Neural progenitor cell (in vitro differentiated cells): ENCODE measurements around the gene ASPRV1.

Experiments
- CTCF ChIP-seq: fragments of 200-600 bp; sonication (generic); IDR thresholded peaks from 2 replicates; pipeline ENCODE4 v1.5.1; 2017; ENCODE audit warnings: antibody characterized with exemption, mild to moderate bottlenecking
- EZH2 ChIP-seq: fragments of 200-600 bp; sonication (generic); IDR thresholded peaks from 2 replicates; pipeline ENCODE4 v1.6.1; 2017; ENCODE audit warnings: antibody characterized with exemption, mild to moderate bottlenecking, moderate library complexity

DNA sequence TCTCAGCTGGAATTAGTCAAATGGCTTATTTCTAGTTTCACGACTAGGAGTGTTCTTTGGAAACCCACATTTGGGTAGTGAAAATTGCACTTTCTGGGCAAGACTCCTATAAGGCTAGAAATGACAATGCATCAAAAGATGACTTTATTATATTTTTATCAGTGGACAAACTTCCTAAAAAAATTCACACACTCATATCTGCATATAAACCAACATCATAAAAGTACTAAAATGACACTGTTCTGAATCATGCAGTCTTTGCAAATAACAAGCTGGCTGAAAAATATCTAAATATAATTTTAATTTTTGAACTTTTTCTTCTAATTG lies 28.9 kb downstream of the ASPRV1 start:
- TF ChIP-seq CTCF: no peak
- no peak for TF ChIP-seq EZH2
